Measurements from ENCODE around the gene LILRA1. TPM values are rescaled to one million over a fixed set of nuclear protein-coding genes. Genes with fewer than 3 reads are reported as not detected.
"Not testable (repeated sequence)": the region's sequence is repeated elsewhere in the genome, so short reads cannot be mapped to it uniquely, and the experiment has no call there.

The LILRA1 gene
- total RNA-seq, 1 donor from 2014 or later = not detected

- Mint-ChIP-seq H3K4me1 (no peaks in the 10 kb centered on the region), H3K27me3 (ENCODE audit: low read depth) (no peaks in the 10 kb centered on the region), H3K4me3 (no peak overlapping the region), H3K27ac (no peak overlapping the region), H3K9me3 (peaks cover 33% of the 10 kb centered on the region), H3K36me3 (peaks cover 4% of the 10 kb centered on the region)
- DNase-seq (ENCODE audit: low spot score in 2 of 2, unreplicated experiment in 2 of 2) = no peak
- no peak for TF ChIP-seq CTCF (IDR thresholded peaks at IDR 0.05; ENCODE audit: unreplicated experiment)
Observed at GRCh38 chr19:54630782-54631181, 37.4 kb downstream of the LILRA1 start.

GRCh38 chr19:54631489-54632337 lies 38.3 kb downstream of the LILRA1 start:
- not testable (repeated sequence) for H3K4me1 Mint-ChIP-seq; H3K27me3 Mint-ChIP-seq (ENCODE audit: low read depth); H3K4me3 Mint-ChIP-seq; H3K36me3 Mint-ChIP-seq; DNase-seq (ENCODE audit: low spot score in 2 of 2, unreplicated experiment in 2 of 2); H3K27ac Mint-ChIP-seq
- peaks cover 24% of the 10 kb centered on the region for H3K9me3 Mint-ChIP-seq

- not testable (repeated sequence) for H3K27me3 Mint-ChIP-seq (ENCODE audit: low read depth); DNase-seq (ENCODE audit: low spot score in 2 of 2, unreplicated experiment in 2 of 2); H3K36me3 Mint-ChIP-seq
Observed at GRCh38 chr19:54632517-54632916, 39.1 kb downstream of the LILRA1 start.

GRCh38 chr19:54633401-54633800 lies 40.0 kb downstream of the LILRA1 start:
- DNase-seq (ENCODE audit: low spot score in 2 of 2, unreplicated experiment in 2 of 2) = no peak
- TF ChIP-seq CTCF (IDR thresholded peaks at IDR 0.05; ENCODE audit: unreplicated experiment) = no peak
- H3K4me1 Mint-ChIP-seq = no peaks in the 10 kb centered on the region
- no peaks in the 10 kb centered on the region for H3K27me3 Mint-ChIP-seq (ENCODE audit: low read depth)
- H3K36me3 Mint-ChIP-seq = peaks cover 4% of the 10 kb centered on the region
- peaks cover 24% of the 10 kb centered on the region for H3K9me3 Mint-ChIP-seq
- H3K27ac Mint-ChIP-seq = no peak overlapping the region
- H3K4me3 Mint-ChIP-seq = no peak overlapping the region

More at GRCh38 chr19:54632517-54632916, 39.1 kb downstream of the LILRA1 start:
- not testable (repeated sequence) for H3K4me1 Mint-ChIP-seq, H3K4me3 Mint-ChIP-seq, H3K27ac Mint-ChIP-seq
- H3K9me3 Mint-ChIP-seq = peaks cover 25% of the 10 kb centered on the region

GRCh38 chr19:54636081-54636480 lies 42.6 kb downstream of the LILRA1 start:
- H3K36me3 Mint-ChIP-seq; H3K27me3 Mint-ChIP-seq (ENCODE audit: low read depth); H3K27ac Mint-ChIP-seq; DNase-seq (ENCODE audit: low spot score in 2 of 2, unreplicated experiment in 2 of 2); H3K4me3 Mint-ChIP-seq; H3K4me1 Mint-ChIP-seq: not testable (repeated sequence)
- peaks cover 40% of the 10 kb centered on the region for H3K9me3 Mint-ChIP-seq

GRCh38 chr19:54638683-54639082 lies 45.3 kb downstream of the LILRA1 start:
- Mint-ChIP-seq H3K36me3 (peaks cover 2% of the 10 kb centered on the region), H3K9me3 (peaks cover 46% of the 10 kb centered on the region), H3K27me3 (ENCODE audit: low read depth) (no peaks in the 10 kb centered on the region), H3K27ac (no peak overlapping the region), H3K4me1 (no peaks in the 10 kb centered on the region), H3K4me3 (no peak overlapping the region)
- DNase-seq (ENCODE audit: low spot score in 2 of 2, unreplicated experiment in 2 of 2) = no peak
- TF ChIP-seq CTCF (IDR thresholded peaks at IDR 0.05; ENCODE audit: unreplicated experiment) = no peak

GRCh38 chr19:54642953-54643352 lies 49.5 kb downstream of the LILRA1 start:
- not testable (repeated sequence) for H3K27ac Mint-ChIP-seq; DNase-seq (ENCODE audit: low spot score in 2 of 2, unreplicated experiment in 2 of 2); H3K4me3 Mint-ChIP-seq; H3K36me3 Mint-ChIP-seq; H3K27me3 Mint-ChIP-seq (ENCODE audit: low read depth); H3K4me1 Mint-ChIP-seq
- peaks cover 58% of the 10 kb centered on the region for H3K9me3 Mint-ChIP-seq

- H3K27me3 Mint-ChIP-seq (ENCODE audit: low read depth); DNase-seq (ENCODE audit: low spot score in 2 of 2, unreplicated experiment in 2 of 2); H3K36me3 Mint-ChIP-seq; H3K4me3 Mint-ChIP-seq; H3K4me1 Mint-ChIP-seq; H3K27ac Mint-ChIP-seq: not testable (repeated sequence)
- peaks cover 62% of the 10 kb centered on the region for H3K9me3 Mint-ChIP-seq
Observed at GRCh38 chr19:54643583-54643982, 50.2 kb downstream of the LILRA1 start.
